Stimulated activated CD4-positive, alpha-beta T cell treated with anti-CD3 and anti-CD28 coated beads, Interleukin-1b, Interleukin-23, amount 100 ng/mL, for 24 hours (primary cell): ENCODE data around the gene DFFB.

Source experiments
- DNase-seq, 4 experiments: peaks; one replicate each; pipeline ENCODE4 v3.0.0-alpha.2; 2020; ENCODE audit warnings: low read depth in 4 of 4, low spot score in 1 of 4

Gene DFFB

GRCh38 chr1:3831689-3832088, 25.6 kb upstream of the DFFB start:
- no peak for DNase-seq

DNA sequence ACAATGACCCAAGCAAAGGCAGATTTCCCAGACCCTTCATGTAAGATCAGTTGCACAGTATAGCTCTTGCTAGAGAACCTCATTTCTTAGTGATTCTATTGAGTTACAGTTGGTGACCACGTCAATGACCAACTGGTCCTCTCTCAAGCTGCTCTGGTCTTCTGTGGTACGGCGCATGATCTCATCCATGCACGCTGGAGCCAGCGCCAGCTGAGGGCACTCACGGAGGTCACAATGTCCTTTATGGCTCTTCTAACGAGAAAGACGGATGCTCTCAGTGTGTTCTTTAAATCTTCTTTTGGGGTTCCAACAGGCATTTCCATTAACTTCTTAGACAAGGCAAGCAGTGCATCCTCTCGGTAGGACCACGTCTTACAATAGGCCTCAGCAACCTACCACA, 22.6 kb upstream of the DFFB start:
- no peak for DNase-seq

- no peak for DNase-seq
Observed at GRCh38 chr1:3836421-3836820, 20.9 kb upstream of the DFFB start.

DNA sequence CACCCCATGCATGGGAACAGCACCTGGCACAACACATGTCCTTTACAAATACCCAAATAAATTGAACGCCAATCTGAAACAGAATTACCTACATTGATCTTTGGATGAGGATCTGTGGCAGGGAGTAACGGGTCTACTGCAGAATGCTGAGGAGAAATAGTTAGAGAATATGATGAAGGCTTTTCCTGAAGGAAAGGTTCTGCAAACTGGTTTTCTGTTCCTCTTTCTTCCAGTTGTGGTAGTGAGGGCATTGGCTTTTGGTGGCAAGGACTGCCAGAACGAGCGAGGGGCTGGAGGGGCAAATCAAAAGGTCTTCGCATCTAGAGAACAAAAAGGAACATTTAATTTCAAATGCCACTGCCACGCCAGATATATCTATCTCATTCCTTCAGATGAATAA, 20.1 kb upstream of the DFFB start:
- DNase-seq: no peak

GRCh38 chr1:3837685-3838084, 19.6 kb upstream of the DFFB start:
- DNase-seq: no peak

- DNase-seq: no peak
Observed at GRCh38 chr1:3838788-3839187, 18.5 kb upstream of the DFFB start.

DNA sequence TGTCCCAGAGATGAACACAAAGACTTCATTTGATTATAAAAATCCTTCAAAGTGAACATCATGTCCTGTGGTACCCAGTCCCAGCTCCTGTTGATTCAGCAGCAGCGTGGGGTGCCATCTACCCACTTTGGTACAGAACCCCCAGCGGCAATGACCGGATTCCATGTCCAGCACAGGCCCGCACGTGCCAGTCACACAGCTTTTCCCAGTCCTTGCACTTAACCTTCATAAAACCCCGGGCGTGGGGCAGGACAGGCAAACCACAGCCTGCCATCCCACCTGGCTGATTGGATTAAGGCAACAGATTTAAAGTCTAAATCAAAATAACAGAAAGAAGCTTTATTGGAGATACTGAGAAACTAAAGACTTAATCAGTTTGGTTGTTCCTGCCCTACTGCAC, 15.8 kb upstream of the DFFB start:
- DNase-seq: no peak

- DNase-seq: no peak
Observed at GRCh38 chr1:3842912-3843311, 14.4 kb upstream of the DFFB start.

DNA sequence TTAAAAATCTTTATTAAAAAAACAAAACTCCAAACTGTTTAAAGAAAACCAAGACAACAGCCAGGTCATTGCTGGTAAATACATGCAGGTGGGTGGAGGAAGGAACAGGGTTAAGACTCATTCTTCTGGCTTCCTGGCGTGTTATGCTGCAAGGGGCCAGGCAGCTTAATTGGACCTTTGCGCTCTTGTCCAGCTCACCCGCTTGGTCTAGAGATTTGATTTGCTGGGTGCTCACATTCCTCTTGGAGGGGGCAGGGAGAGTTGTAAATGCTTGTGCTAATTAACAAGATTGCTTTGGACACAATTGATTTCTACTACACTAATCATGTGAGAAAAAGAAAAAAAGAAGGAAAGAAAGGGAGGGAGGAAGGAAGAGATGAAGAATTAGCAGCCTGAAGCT, 10.7 kb upstream of the DFFB start:
- no peak for DNase-seq

- no peak for DNase-seq
Observed at GRCh38 chr1:3847081-3847480, 10.2 kb upstream of the DFFB start.

DNA sequence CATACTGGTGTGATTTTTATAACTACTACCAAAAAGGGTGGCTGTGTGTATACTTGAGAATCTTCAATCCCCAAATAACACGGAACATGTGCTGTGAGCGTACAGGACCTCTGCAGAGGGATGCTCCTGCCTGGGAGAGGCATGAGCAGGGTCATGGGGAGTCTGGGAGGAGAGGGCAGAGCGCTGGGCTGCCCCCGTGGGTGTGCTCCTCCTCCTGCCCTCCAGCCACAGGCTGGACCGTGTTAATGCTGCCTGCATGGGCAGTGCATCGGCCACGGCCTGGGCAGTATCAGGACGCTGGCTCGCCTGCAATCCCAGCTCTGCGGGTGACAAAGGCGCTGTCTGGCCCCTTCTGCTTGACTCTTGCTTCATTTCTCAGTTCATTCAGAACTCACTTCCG, 6.4 kb upstream of the DFFB start:
- no peak for DNase-seq

- DNase-seq: no peak
Observed at GRCh38 chr1:3851292-3851691, 6.0 kb upstream of the DFFB start.

- DNase-seq: no peak
Observed at GRCh38 chr1:3852091-3852490, 5.2 kb upstream of the DFFB start.

GRCh38 chr1:3852711-3853485, 4.4 kb upstream of the DFFB start:
- DNase-seq: no peak

- DNase-seq: no peak
Observed at GRCh38 chr1:3857791-3858129, 484 bp downstream of the DFFB start.

DNA sequence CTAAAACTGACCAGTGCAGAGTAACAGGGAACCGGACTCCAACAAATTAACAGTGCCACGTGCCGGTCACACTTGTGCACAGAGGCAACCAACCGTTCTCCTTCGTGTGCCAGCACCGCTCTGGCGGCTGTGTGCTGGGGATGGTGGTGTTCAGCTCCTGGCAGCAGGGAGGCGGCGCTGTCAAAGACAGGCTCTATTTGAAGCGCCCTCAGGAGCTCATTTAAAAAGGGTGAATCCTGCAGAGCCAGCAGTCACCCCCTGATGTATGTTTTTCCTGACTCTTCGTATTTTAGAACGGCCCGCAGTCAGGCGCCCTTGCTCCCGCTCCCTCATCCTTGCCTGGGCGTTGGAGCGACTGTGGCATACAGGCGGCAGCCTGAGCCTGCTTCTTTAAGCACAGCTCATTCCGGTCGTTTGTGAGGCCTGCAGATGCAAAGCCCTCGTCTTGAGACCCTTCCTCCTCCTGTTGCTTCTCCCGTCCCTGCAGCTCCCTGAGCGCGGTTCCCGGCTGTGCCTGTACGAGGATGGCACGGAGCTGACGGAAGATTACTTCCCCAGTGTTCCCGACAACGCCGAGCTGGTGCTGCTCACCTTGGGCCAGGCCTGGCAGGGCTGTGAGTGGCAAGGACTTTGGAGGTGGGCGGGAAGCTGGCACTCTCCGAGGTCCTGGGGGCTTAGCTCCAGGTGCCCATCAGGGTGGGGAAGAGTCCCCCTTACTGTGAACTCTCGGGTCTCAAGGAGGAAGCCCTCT, 1.1 kb downstream of the DFFB start:
- no peak for DNase-seq

GRCh38 chr1:3863231-3863935, 6.1 kb downstream of the DFFB start:
- DNase-seq: no peak

- DNase-seq: no peak
Observed at GRCh38 chr1:3864884-3865283, 7.6 kb downstream of the DFFB start.

- no peak for DNase-seq
Observed at GRCh38 chr1:3865606-3866160, 8.4 kb downstream of the DFFB start.

DNA sequence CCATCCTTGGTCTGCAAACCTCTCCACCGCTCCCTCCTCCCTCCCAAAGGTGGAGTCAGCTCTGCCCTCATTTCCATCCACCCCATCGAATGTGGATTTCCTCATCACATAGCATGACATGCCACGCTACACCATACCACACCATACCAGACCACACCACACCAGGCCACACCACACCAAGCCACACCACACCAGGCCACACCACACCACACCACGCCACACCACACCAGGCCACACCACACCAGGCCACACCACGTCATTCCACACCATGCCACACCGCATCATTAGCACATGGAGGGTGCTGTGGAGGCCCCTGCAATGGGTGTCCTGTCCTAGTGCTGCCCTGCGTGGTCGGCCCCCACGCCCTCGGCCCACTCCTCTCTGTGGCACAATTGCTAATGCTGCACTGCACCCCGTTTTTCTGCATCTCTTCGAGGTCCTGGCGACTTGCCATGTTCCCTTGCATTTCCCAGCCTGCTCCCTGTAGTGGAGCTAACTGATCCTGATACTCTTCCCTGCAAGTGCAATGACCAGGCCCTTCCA, 11.3 kb downstream of the DFFB start:
- DNase-seq: no peak

DNA sequence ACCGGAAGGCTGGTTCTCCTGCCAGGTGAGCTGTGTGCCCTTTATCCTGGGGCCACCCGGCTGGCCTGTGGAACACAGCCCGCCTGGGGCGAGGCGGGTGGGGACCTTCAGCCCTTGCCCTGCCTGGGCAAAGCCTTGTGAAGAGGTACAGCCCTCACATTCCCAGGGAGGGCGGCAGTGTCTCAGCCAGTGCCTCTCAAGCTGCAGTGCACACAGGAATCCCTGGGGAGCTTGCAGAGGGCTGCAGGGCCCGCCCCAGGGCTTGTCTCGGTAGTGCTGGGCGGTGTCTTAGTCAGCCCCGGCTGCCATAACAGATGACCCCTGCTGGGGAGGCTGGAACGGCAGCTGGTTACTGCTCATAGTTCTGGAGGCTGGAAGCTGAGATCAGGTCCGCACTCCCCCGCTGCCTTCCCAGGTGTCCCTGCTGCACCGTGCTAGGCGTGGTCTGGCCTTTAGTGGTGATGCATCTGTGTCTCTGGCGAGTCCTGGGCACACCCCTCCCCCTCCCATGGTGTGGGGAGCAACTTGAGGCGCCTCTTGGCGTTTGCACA, 12.6 kb downstream of the DFFB start:
- DNase-seq: no peak

GRCh38 chr1:3871451-3871805, 14.2 kb downstream of the DFFB start:
- DNase-seq: no peak
